Left forelimb (tissue), 1 donor: ENCODE results near the gene CRTC2.
A peak's percentile ranks its signal among the peaks of the same experiment; 100 is the strongest.

Experiments
- DNase-seq: peaks from one replicate; pipeline ENCODE4 v3.0.0-alpha.2; 2018; ENCODE audit warnings: low spot score

Gene CRTC2

DNA sequence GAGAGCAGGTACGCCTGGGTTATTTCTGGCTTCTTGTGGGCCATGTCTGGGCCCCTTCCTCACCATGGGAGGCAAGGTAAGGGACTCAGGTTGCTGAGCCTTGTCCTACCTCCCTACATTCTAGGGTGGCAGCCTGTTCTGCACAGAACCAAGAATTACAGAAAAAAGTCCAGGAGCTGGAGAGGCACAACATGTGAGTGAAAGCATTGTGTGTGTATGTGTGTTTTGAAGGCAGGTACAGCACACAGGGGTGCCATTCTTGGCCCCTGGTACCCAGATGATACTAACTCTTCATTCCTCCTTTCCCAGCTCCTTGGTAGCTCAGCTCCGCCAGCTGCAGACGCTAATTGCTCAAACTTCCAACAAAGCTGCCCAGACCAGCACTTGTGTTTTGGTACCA is 14.7 kb upstream of the CRTC2 start:
- no peak for DNase-seq

DNA sequence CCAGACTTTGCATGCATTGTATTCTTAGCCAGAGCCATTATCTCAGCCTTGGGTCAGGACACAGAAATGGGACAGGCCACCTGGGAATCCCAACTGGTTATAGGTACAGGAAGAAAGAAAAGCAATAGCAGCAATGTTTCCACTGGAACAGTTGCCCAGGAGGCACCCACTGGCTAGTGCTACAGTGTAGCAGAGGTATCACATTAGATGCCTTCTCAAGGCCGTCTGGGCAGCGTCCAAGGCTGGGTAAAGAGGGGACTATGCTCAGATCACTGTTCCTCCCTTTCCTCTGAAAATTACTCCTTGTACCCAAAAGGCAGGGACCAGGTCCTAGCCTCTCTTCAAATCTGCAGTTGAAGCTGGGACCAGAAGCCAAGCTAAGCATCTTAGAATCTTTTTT is 11.9 kb upstream of the CRTC2 start:
- DNase-seq = no peak

DNA sequence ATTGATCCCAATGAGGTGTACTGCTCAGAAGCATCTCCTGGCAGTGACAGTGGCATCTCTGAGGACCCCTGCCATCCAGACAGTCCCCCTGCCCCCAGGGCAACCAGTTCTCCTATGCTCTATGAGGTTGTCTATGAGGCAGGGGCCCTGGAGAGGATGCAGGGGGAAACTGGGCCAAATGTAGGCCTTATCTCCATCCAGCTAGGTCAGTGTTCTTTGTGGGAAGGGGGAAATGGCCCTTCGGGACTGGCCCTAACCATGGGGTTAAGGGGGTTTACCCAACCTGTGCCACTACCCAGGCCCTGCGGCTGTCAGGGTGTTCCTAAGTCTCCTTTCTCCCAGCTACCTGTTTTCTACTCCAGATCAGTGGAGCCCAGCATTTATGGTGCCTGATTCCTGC is 10.6 kb upstream of the CRTC2 start:
- DNase-seq = no peak

DNA sequence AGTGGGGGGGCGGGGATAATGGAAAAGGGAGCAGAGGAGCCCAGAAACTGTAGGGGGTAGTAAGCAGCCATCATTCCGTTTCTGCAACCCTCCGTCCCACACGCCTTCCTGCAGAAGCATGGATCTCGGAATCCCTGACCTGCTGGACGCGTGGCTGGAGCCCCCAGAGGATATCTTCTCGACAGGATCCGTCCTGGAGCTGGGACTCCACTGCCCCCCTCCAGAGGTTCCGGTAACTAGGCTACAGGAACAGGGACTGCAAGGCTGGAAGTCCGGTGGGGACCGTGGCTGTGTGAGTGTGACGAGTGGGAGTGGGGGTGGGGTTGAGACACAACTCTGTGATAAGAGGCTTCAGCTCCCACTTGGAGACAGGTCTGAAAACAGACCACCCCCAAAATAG is 10.0 kb upstream of the CRTC2 start:
- no peak for DNase-seq

DNA sequence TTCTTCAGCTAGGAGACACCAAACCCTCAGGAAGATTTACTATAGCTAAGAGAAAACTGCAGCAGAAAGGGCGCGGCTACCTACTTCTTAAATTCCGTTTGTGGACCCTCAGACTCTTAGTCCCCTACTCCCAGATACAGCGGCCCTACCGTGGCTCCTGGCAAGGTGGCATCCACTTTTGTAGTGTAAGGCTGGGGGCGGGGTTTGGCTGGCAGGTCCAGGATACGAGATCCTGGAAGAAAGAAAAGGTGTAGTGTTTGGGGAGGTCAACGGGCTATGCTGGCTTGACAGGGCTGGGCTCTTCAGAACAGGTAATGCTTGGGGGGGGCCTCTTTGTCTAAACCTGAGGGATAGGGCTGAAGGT is 9.6 kb upstream of the CRTC2 start:
- DNase-seq = no peak

DNA sequence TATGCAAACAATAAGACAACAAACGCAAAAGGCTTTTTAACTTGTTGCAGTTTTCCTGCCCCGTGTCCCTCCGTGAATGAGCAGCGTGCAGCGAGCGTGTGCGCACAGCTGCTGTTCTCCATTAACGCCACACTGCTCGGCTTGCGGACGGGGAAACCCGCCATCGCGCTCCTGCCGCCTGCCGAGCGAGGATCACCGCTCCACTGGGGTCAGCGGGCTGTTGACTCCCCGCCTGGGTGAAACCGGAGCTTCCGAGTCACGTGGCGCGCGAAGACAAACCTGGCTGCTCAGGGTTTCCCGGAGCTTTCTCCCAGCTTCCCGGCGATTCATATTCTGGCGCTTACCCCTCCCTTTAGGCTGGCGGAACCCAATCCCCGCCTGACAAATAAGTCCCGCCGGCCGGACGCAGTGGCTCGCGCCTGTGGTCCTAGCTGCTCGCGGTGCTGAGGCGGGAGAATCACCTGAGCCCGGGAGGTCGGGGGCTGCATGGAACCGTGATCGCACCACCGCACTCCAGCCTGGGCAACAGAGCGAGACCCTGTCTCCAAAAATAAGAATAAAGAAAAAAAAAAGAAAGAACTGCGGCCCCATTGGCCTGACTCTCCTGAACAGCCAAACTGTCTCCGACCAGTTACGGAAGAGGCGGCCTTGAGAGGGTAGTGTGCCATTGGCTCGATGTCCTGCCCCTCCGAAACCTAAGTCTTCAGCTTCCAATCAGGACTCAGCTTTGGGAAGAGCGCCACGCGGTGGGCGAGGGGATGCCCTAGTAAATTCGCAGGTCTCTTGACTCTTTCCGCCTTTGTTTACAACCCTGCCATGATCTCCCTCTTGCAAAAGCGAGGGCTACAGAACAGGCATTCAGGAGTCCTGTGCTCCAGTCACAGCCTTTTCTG is 8.9 kb upstream of the CRTC2 start, which contains the start of gene CREB3L4:
Gene CREB3L4, plus strand, starts transcription at position 796 of the 893 bp plus-strand sequence. CDS start 624 bp downstream, outside the sequence.
- peak; percentile 93 for DNase-seq

DNA sequence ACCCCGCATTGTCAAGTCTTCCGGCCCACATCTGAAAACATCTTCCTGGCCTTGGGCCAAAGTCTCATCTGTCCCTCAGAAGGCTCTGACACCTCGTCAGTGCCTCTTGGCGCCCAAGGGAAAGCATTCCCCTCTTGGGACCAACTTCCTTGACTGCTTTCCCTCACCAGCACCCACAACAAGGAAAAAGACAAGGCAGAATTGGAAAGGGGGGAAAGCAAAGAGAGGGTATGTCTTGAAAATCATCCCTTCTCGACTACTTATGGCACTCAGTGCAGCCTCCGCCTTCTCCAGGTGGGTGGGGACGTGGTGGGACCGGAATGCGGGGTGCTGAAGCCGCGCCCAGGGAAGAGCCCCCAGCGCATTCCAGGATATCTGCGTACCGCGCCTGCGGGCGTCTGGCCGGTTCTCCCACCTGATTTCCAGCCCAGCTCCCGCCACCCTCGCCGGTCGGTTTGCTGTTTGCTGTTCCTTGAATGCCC is 5.5 kb upstream of the CRTC2 start:
- DNase-seq = no peak

DNA sequence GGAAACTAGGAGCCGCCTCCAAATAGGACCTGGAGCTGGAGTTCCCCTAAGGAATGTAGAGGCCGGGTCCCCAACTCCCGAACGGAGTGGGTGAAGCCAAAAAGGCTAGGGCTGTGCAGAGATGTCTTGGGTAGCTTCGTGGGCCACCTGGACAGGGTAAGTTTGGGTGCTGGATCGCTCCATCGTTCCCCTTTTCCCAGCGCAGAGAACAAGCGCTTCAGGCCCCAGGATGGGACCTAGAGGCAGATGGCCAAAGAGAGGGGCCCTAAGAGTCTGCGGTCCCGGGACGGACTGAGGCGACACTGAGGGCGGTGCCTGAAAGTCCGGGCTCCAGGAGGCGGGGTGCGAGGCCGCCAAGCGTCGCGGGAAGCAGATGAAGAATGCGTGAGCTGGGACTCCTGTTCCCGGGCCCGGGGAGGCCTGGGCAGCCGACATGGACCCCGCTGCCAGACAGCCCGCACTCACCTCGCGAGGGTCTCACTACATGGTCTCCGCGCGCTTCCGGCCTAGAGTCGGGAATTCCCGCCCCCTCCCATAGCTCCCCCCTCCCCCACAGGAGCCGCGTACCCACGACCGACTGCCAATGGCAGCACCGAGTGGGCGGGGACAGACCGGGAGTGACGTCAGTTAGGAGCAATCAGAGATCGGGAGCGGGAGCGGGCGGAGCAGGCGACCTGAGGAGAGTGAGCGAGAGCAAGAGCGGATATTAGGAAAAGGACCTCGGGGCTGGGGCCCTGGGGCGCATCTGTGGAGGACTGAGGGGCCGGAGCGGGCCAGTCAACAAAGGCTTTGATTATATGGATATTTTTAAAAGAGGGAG is 4.8 kb upstream of the CRTC2 start, which contains the start of gene SLC39A1:
Gene SLC39A1, minus strand, starts transcription at position 508 of the 820 bp plus-strand sequence. CDS start 822 bp downstream, outside the sequence.
- DNase-seq = peak; percentile 98

DNA sequence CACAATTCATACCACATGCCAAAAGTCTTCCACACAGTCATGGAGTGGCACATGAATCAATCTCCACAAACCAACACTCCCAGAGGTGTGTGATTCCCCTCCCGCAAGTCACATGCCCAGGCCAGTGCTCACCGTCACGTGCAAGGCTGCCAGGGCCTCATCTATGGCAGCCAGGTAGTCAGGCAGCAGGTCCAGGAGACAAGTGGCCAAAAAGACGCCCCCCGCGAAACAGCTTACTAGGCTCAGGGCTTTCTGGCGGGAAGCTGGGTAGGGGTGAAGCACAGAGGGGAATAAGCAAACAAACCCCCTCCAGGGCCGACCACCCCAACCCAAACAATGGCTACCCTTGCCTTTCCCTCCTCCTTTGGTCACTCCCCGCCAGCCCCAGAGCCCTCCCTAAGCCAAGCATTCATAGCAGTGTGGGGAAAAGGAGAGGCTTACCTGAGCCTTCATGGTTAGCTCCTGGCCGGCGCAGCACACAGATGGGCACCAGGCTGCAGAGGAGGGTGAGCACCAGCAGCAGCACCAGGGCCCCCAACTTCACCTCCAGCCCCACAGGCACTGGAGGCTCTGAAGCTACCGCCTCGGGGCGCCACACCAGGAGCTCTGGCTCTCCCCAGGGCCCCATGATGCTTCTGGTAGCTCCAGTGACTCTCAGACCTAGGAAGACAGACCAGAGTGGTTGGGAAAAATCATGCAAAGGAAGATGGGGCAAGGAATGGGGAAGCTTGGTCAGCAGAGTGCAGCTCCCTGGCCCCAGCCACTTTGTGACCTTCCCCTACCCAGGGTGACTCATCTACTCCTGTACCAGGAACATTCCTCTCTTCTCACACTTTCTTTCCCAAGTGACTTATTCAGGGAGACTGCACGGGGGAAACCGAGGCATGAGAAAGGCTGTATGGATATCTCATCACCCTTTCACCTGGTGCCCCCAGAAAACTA is 3.9 kb upstream of the CRTC2 start:
- DNase-seq = no peak

DNA sequence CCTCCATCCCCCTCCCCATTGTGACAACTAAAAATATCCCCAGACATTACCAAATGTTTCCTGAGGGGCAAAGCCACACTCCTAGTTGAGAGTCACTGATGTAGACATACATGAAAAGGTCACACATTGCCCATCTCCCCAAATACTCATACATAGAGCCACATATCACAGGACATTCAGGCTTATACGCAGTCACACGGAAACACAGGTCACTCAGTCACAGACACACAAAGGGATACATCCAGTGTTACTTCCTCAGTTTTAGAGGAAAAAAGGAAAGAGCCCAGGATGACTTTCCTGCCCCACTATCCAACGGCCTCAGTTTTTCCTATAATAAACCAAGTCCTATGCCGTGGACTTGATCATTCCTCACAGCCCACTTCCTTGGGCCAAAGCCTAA is 3.0 kb upstream of the CRTC2 start:
- no peak for DNase-seq

DNA sequence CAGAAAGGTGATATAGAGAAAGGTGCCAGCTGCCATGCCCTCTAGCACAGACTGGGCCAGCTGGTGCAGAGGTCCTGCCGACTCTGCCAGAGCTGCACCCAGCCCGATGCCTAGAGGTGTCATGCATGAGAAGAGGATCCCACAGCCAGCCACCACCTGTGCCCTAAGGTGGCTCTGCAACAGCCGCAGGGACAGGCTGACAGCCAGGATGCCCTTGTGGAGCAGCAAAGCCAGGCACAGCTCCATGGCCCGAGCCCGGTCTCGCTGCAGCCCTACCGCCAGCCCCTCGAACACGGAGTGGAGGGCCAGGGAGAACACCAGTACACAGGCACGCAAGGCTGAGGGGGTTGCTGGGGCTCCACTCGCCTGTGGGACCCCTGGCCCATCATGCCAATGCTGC is 1.8 kb upstream of the CRTC2 start:
- DNase-seq = no peak

DNA sequence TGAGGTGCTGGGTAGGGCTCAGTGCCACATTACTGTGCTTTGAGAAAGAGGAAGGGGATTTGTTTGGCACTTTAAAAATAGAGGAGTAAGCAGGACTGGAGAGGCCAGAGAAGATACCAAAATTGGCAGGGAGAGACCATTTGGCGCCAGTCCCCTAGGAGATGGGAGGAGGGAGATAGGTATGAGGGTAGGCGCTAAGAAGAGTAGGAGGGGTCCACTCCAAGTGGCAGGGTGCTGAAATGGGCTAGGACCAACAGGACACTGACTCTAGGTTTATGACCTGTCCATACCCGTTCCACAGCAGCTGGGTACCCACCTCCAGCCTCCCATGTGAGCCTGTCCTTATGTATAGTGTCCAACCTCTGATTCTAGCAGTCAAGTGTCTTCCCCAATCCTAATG is 1.0 kb upstream of the CRTC2 start:
- DNase-seq = no peak

DNA sequence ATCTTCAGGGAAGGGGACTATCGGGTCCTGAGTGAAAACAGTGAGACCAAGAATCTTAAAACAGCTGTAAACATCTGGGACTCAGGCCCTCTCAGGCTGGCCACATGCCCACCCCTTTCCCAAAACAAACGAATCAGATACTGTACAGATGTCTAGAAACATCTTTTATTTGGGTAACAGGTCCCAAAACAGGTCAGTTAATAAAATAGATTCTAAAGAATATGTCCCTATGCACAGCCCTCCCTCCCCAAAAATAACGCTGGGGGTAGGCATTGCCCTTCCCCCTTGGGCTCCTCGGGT is 499 bp upstream of the CRTC2 start:
- DNase-seq = no peak

DNA sequence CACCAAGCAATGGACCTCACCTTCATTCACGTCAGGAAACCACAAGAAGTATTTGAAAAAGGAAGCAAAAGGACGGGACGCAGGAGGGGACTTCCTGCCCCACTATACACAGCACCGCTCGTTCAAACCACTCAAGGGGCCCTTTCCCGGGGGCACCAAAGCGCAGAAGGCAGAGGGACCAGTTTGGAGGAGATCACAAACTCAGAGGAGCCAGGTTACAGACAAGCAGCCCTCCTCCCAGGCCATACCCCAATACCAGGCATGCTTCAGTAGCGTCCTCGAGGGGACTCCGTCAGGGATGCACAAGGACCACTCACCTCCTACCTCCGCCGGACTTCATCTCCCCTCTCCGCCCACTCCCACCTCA is 685 bp downstream of the CRTC2 start:
- no peak for DNase-seq

DNA sequence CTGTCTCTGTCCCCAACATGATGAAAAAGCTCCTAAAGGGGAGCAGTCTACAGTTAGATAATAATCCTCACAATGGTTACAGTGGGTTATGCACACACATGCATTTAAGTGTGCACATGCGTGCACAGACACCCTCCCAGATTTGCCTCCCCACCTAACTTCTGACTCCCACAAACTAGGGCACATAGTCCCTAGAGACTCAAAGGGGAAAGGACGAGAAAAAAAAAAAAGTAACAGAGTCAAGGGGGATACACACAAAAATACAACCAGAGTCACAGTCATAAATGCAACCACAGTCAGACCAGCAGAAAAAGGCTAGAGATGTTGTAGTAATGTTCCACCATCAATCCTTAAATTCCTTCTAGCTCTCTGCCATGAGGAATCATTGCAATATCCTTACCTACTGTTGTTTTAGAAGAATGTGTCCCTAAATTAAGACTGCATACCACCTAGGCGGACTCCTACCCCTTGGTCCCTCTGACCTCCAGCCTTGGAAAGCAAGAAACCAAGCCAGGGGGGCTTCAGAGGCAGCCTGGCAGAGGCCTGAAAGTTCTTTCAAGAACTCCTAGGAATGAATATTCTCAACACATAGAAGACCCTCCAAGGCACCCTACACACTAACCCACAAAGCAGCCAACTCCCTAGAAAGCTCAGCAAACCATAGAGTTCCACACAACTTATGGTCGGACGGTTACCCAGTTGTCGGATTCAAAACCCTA is 1.3 kb downstream of the CRTC2 start:
- DNase-seq = no peak

DNA sequence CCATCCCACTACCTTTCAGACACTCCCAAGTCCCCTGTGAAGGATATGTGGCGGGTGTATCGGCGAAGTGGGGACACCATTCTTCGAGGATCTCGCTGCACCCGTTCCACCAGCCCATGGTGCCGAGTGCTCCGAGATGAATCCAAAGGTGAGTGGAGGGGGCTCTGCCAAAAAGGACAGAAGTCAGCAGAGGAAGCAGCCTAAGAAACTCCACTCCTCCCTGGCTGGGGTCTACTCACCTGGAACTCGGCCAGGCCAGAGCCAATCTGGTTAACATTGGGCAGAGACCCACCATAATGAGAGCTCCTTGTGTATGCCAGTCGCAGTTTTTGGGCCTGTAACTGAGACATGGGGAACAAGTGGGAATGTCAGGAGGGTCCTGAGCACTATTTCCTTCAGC is 3.6 kb downstream of the CRTC2 start:
- DNase-seq = no peak

DNA sequence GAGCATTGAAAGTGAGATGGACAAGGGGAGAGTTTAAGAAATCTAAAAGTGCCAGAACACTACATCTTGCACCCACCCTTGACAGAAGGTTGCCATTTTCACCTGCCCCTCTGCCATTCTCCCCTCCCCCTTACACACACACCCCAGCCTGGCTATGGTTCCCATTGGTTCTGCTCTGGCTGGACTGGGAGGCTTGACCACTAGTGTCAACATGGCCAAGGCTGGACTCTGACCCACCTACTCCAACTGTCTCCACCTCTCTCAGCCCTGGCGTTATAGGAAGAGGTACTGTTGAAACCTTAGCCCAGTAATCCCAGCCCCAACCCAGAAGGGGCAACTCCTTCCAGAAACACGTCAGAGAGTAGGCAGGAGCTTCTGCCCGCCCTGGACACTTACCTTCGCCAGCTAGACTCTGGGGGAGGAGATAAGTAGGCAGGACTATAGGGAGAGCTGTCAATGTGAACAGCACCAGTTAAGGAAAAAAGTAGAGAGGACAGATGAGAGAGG is 4.5 kb downstream of the CRTC2 start:
- no peak for DNase-seq

DNA sequence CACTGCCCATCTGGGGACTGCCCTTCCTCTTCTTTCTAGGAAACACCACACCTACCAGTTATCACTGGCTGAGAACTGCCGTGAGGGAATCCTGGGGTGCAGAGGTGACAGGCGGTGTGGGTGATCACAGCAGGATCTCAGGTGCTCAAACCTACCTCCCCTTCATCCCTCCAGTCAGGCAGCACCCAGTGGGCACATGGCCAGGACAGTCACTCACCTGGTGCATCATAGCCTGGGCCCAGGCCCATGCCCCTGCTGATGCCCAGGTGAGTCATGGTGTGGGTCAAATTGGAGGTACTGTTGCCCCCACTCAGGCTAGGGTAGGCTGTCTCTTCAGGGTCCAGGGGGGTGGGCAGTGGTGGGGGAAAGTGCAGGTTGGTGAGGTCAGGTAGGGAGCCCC is 6.6 kb downstream of the CRTC2 start:
- DNase-seq = no peak

DNA sequence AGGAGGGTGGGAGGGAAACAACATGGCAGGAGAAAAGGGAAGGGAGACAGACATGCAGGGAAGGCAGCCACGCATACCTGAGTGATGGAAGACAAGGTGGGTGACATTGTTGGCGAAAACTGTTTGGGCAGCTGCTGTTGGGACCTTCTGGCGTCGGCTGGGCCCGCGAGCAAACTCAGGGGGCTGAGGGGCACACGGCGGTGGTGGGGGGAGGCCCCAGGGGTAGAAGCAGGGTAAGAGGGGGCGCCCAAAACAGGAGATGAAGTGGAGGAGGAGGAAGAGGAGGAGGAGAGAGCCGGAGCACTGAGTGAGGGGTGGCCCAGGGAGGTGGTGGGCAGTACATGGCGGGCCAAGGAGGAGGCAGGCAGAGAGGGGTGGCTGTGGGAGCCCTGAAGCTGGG is 7.2 kb downstream of the CRTC2 start:
- no peak for DNase-seq

DNA sequence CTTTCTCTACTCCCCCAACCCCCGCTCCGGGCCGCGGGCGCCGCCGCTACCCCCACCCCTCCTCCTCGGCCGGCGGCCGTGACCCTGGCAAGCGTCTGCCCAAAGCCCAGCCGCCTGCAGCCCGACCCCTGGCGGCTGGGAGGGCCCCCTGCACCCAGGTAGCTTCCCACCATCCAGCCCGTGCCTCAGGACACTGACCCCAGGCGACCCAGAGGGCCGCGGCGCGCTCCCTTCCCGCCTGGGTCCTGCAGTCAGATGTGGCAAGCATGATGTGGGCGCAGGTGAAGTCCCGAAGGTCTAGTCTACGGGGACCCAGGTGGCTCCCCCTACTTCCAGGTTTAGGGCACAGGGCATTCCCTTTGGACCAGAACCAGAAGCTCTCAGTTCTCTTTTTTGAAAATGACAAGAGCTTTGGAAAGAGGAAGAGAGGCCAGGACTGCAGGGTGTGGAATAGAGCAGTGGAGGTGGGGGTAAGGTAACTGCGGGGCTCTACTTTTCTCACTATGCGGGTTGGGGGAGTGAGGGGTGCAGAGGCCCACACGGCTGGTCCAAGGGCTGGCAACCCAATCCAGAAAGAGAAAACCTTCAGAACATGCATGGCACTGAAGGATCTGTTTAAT is 11.7 kb downstream of the CRTC2 start, which contains the start of gene DENND4B:
Gene DENND4B, minus strand, starts transcription at position 97 of the 620 bp plus-strand sequence. CDS start 2,344 bp downstream, outside the sequence.
- peak; percentile 92 for DNase-seq
